ENCODE measurements around the gene SDK1. TPM values are rescaled to one million over a fixed set of nuclear protein-coding genes. Genes with fewer than 3 reads are reported as not detected.

SDK1 gene
- total RNA-seq, 1 donor from 2014 or later, result 225 TPM

- no peak overlapping the region for H3K4me3 Mint-ChIP-seq (ENCODE audit: unreplicated experiment)
- peaks cover 9% of the 10 kb centered on the region for H3K27me3 Mint-ChIP-seq (ENCODE audit: unreplicated experiment)
- no peak overlapping the region for H3K27ac Mint-ChIP-seq (ENCODE audit: unreplicated experiment)
Measured at GRCh38 chr7:3466261-3466660, 165.2 kb downstream of the SDK1 start.

GRCh38 chr7:3469641-3470040 lies 168.6 kb downstream of the SDK1 start:
- Mint-ChIP-seq H3K4me1 (ENCODE audit: low read depth, unreplicated experiment) (peaks cover 13% of the 10 kb centered on the region), H3K9me3 (ENCODE audit: unreplicated experiment) (peaks cover 5% of the 10 kb centered on the region), H3K4me3 (ENCODE audit: unreplicated experiment) (no peak overlapping the region), H3K27ac (ENCODE audit: unreplicated experiment) (no peak overlapping the region), H3K27me3 (ENCODE audit: unreplicated experiment) (peaks cover 5% of the 10 kb centered on the region), H3K36me3 (ENCODE audit: unreplicated experiment) (no peaks in the 10 kb centered on the region)
- no peak for TF ChIP-seq CTCF (IDR thresholded peaks at IDR 0.05; ENCODE audit: partially characterized antibody, unreplicated experiment)
- no peak for DNase-seq

More at GRCh38 chr7:3466261-3466660, 165.2 kb downstream of the SDK1 start:
- H3K36me3 Mint-ChIP-seq (ENCODE audit: unreplicated experiment), result peaks cover 8% of the 10 kb centered on the region
- H3K9me3 Mint-ChIP-seq (ENCODE audit: unreplicated experiment), result peaks cover 6% of the 10 kb centered on the region
- no peak for TF ChIP-seq CTCF (IDR thresholded peaks at IDR 0.05; ENCODE audit: partially characterized antibody, unreplicated experiment)
- DNase-seq, result no peak
- peaks cover 23% of the 10 kb centered on the region for H3K4me1 Mint-ChIP-seq (ENCODE audit: low read depth, unreplicated experiment)

GRCh38 chr7:3480197-3480596 lies 179.1 kb downstream of the SDK1 start:
- H3K9me3 Mint-ChIP-seq (ENCODE audit: unreplicated experiment), result peaks cover 12% of the 10 kb centered on the region
- peaks cover 22% of the 10 kb centered on the region for H3K4me1 Mint-ChIP-seq (ENCODE audit: low read depth, unreplicated experiment)

GRCh38 chr7:3481435-3481834 lies 180.4 kb downstream of the SDK1 start:
- Mint-ChIP-seq H3K27ac (ENCODE audit: unreplicated experiment) (peak overlapping the region; percentile 28), H3K9me3 (ENCODE audit: unreplicated experiment) (peaks cover 9% of the 10 kb centered on the region), H3K36me3 (ENCODE audit: unreplicated experiment) (no peaks in the 10 kb centered on the region), H3K4me1 (ENCODE audit: low read depth, unreplicated experiment) (peaks cover 14% of the 10 kb centered on the region), H3K27me3 (ENCODE audit: unreplicated experiment) (peaks cover 3% of the 10 kb centered on the region), H3K4me3 (ENCODE audit: unreplicated experiment) (no peak overlapping the region)
- DNase-seq, result no peak
- TF ChIP-seq CTCF (IDR thresholded peaks at IDR 0.05; ENCODE audit: partially characterized antibody, unreplicated experiment), result no peak

More at GRCh38 chr7:3480197-3480596, 179.1 kb downstream of the SDK1 start:
- no peak overlapping the region for H3K27ac Mint-ChIP-seq (ENCODE audit: unreplicated experiment)
- TF ChIP-seq CTCF (IDR thresholded peaks at IDR 0.05; ENCODE audit: partially characterized antibody, unreplicated experiment), result no peak
- H3K4me3 Mint-ChIP-seq (ENCODE audit: unreplicated experiment), result no peak overlapping the region
- no peak for DNase-seq
- H3K27me3 Mint-ChIP-seq (ENCODE audit: unreplicated experiment), result peaks cover 5% of the 10 kb centered on the region
- peaks cover 2% of the 10 kb centered on the region for H3K36me3 Mint-ChIP-seq (ENCODE audit: unreplicated experiment)

GRCh38 chr7:3482147-3482921 lies 181.3 kb downstream of the SDK1 start:
- Mint-ChIP-seq H3K9me3 (ENCODE audit: unreplicated experiment) (peaks cover 6% of the 10 kb centered on the region), H3K4me3 (ENCODE audit: unreplicated experiment) (peak overlapping the region; percentile 20), H3K4me1 (ENCODE audit: low read depth, unreplicated experiment) (peaks cover 14% of the 10 kb centered on the region), H3K27me3 (ENCODE audit: unreplicated experiment) (peaks cover 3% of the 10 kb centered on the region), H3K36me3 (ENCODE audit: unreplicated experiment) (no peaks in the 10 kb centered on the region), H3K27ac (ENCODE audit: unreplicated experiment) (no peak overlapping the region)
- peak; percentile 53 for TF ChIP-seq CTCF (IDR thresholded peaks at IDR 0.05; ENCODE audit: partially characterized antibody, unreplicated experiment)
- DNase-seq, result peak; percentile 43
